GM18867 (cell line): ENCODE results near the gene ACVR2B.

Experiments used
- ATAC-seq: cut with Tn5 transposase; IDR thresholded peaks from one replicate; pipeline ENCODE4 v1.9.1; 2021; ENCODE audit warnings: mild to moderate bottlenecking, moderate library complexity; ENCODE audit not compliant: unreplicated experiment

ACVR2B gene

GRCh38 chr3:38480930-38481329, 27.2 kb downstream of the ACVR2B start:
- no peak for ATAC-seq

- ATAC-seq = no peak
These were observed 29.3 kb downstream of the ACVR2B start for GRCh38 chr3:38482951-38483350.

- ATAC-seq = peak; percentile 85
These were observed 33.6 kb downstream of the ACVR2B start for GRCh38 chr3:38487323-38487722.

GRCh38 chr3:38488949-38489348, 35.3 kb downstream of the ACVR2B start:
- ATAC-seq = no peak

GRCh38 chr3:38489766-38490165, 36.1 kb downstream of the ACVR2B start:
- ATAC-seq = no peak

GRCh38 chr3:38490281-38491030, 36.8 kb downstream of the ACVR2B start:
- no peak for ATAC-seq

- ATAC-seq = no peak
These were observed 37.5 kb downstream of the ACVR2B start for GRCh38 chr3:38491215-38491614.

- ATAC-seq = no peak
These were observed 39.3 kb downstream of the ACVR2B start for GRCh38 chr3:38493031-38493430.

- ATAC-seq = peak; percentile 93
These were observed 42.6 kb downstream of the ACVR2B start, which contains the start of gene EXOG for GRCh38 chr3:38496131-38496910. Gene EXOG (plus strand): TSS chr3:38496340. CDS start chr3:38496368, 28 bp downstream.

- no peak for ATAC-seq
These were observed 43.3 kb downstream of the ACVR2B start for GRCh38 chr3:38497031-38497430.

GRCh38 chr3:38500688-38501417, 47.2 kb downstream of the ACVR2B start:
- ATAC-seq = no peak

- peak; percentile 94 for ATAC-seq
These were observed 53.4 kb downstream of the ACVR2B start for GRCh38 chr3:38507120-38507519.

GRCh38 chr3:38509732-38510131, 56.0 kb downstream of the ACVR2B start:
- no peak for ATAC-seq

GRCh38 chr3:38510631-38511030, 56.9 kb downstream of the ACVR2B start:
- ATAC-seq = no peak

- no peak for ATAC-seq
These were observed 57.9 kb downstream of the ACVR2B start for GRCh38 chr3:38511546-38511945.

GRCh38 chr3:38515367-38515766, 61.7 kb downstream of the ACVR2B start:
- no peak for ATAC-seq

GRCh38 chr3:38516669-38517068, 63.0 kb downstream of the ACVR2B start:
- no peak for ATAC-seq

- ATAC-seq = no peak
These were observed 65.3 kb downstream of the ACVR2B start for GRCh38 chr3:38519000-38519399.

- ATAC-seq = no peak
These were observed 66.0 kb downstream of the ACVR2B start for GRCh38 chr3:38519651-38520050.

GRCh38 chr3:38521391-38521987, 67.8 kb downstream of the ACVR2B start:
- peak; percentile 53 for ATAC-seq

- no peak for ATAC-seq
These were observed 68.3 kb downstream of the ACVR2B start for GRCh38 chr3:38522002-38522401.
